Lung (tissue), 12 donors: ENCODE results near the gene WDR88. TPM values are rescaled to one million over a fixed set of nuclear protein-coding genes. Genes with fewer than 3 reads are reported as not detected.

Experiments used
- ATAC-seq: fragments of 200-7000 bp; cut with Tn5 transposase; one replicate; pipeline ENCODE4 v1.9.1; 2020; ENCODE audit warnings: moderate number of reproducible peaks; ENCODE audit not compliant: insufficient read depth, low FRiP score
- DNase-seq, 3 donors: peaks; one replicate each; pipeline ENCODE4 v3.0.0-alpha.2; 2013 to 2017
- H3K27ac ChIP-seq, 2 donors: one replicate each; pipeline ENCODE4 v1.5.1; 2013; ENCODE audit warnings: mild to moderate bottlenecking in 2 of 2, moderate library complexity in 2 of 2, control low read depth in 1 of 2, inconsistent platforms in 1 of 2, low read depth in 1 of 2, low read length in 1 of 2
- H3K27me3 ChIP-seq, 3 donors: one replicate each; pipeline ENCODE4 v1.5.1; 2013; ENCODE audit warnings: low read length in 2 of 3; ENCODE audit not compliant: control insufficient read depth in 3 of 3, insufficient read depth in 3 of 3
- H3K36me3 ChIP-seq, 4 donors: one replicate each; pipeline ENCODE4 v1.5.1; 2013; ENCODE audit warnings: low read length in 4 of 4, mild to moderate bottlenecking in 1 of 4, moderate library complexity in 1 of 4; ENCODE audit not compliant: control insufficient read depth in 4 of 4, insufficient read depth in 4 of 4
- H3K4me1 ChIP-seq, 5 donors: one replicate each; pipeline ENCODE4 v1.5.1; 2013; ENCODE audit warnings: low read length in 5 of 5, mild to moderate bottlenecking in 2 of 5, moderate library complexity in 1 of 5; ENCODE audit not compliant: control insufficient read depth in 5 of 5, insufficient read depth in 5 of 5
- H3K4me3 ChIP-seq: one replicate; pipeline ENCODE4 v1.5.1; 2013; ENCODE audit warnings: mild to moderate bottlenecking, control low read depth, moderate library complexity
- H3K9ac ChIP-seq, 2 donors: one replicate each; pipeline ENCODE4 v1.5.1; 2013; ENCODE audit warnings: low read length in 2 of 2, control low read depth in 1 of 2; ENCODE audit not compliant: insufficient read depth in 1 of 2
- H3K9me3 ChIP-seq, 4 donors: one replicate each; pipeline ENCODE4 v1.5.1; 2013; ENCODE audit warnings: low read length in 3 of 4, mild to moderate bottlenecking in 1 of 4, moderate library complexity in 1 of 4; ENCODE audit not compliant: control insufficient read depth in 4 of 4, insufficient read depth in 3 of 4
- CTCF ChIP-seq: IDR thresholded peaks from 2 replicates; pipeline ENCODE4 v1.5.1; 2012; ENCODE audit warnings: mild to moderate bottlenecking; ENCODE audit errors: control extremely low read depth, extremely low read depth
- WGBS, 2 donors: extraction: QIAGEN DNeasy Blood & Tissue Kit; methylation state at CpG; one replicate each; pipeline ENCODE4 v1.1.7; 2013; 5-methylcytosine and 5-hydroxymethylcytosine counted together
- polyA plus RNA-seq, 2 donors: library from polyadenylated mRNA; stranded (reverse); fragments of 200-250 nt; gene quantifications; one replicate each; pipeline ENCODE4 v1.2.1, GENCODE V29; 2013
- total RNA-seq, 2 donors: library from RNA; depleted of rRNA in 1 of 2; stranded (reverse); fragments of >200 nt in 1 of 2; gene quantifications; one replicate each; pipeline ENCODE4 v1.2.1, GENCODE V29; 2014 to 2021
- donor health status: control.
- donor health status: control.
- donor health status: Bipolar disorder and iron deficiency.
- donor health status: healthy.
- donor health status: DM: yes; HTN: yes; CAD: no.

WDR88 gene
- total and polyA plus RNA-seq, 4 donors, result not detected

- no peak for DNase-seq
- no peaks in the 10 kb centered on the region for H3K9me3 ChIP-seq
- no peak for TF ChIP-seq CTCF
- WGBS, 2 donors, result 94 to 100% methylated on average over 1 of the region's 1 CpG
- no peak overlapping the region for H3K9ac ChIP-seq
- H3K27me3 ChIP-seq, result no peaks in the 10 kb centered on the region
- H3K4me1 ChIP-seq, result no peaks in the 10 kb centered on the region
- H3K36me3 ChIP-seq, result no peaks in the 10 kb centered on the region
- no peak overlapping the region for H3K27ac ChIP-seq
- H3K4me3 ChIP-seq, result no peak overlapping the region
- no peak for ATAC-seq
Observed at GRCh38 chr19:33167438-33167837, 35.5 kb downstream of the WDR88 start.

DNA sequence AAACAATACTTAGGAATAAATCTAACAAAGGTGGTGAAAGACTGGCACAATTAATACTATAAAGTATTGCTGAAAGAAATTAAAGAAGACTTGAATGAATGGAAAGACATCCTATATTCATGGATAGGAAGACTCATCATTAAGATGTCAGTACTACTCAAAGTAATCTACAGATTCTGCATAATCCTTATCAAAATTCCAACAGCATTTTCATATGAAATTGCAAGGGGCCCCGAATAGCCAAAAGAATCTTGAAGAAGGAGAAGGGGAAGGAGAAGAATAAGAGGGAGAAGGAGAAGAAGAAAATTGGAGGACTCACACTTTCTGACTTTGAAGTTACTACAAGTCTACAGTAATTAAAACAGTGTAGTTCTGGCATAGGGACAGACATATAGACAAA is 36.6 kb downstream of the WDR88 start:
- Histone ChIP-seq H3K27me3 (no peaks in the 10 kb centered on the region), H3K36me3 (no peaks in the 10 kb centered on the region), H3K4me1 (peaks cover 0 to 1% (median 0%) of the 10 kb centered on the region in 5 donors), H3K27ac (no peak overlapping the region), H3K4me3 (no peak overlapping the region), H3K9ac (no peak overlapping the region), H3K9me3 (no peaks in the 10 kb centered on the region)
- DNase-seq (no peak), ATAC-seq (no peak)
- WGBS, 2 donors, result 91 to 97% methylated on average over 1 of the region's 1 CpG
- TF ChIP-seq CTCF, result no peak

DNA sequence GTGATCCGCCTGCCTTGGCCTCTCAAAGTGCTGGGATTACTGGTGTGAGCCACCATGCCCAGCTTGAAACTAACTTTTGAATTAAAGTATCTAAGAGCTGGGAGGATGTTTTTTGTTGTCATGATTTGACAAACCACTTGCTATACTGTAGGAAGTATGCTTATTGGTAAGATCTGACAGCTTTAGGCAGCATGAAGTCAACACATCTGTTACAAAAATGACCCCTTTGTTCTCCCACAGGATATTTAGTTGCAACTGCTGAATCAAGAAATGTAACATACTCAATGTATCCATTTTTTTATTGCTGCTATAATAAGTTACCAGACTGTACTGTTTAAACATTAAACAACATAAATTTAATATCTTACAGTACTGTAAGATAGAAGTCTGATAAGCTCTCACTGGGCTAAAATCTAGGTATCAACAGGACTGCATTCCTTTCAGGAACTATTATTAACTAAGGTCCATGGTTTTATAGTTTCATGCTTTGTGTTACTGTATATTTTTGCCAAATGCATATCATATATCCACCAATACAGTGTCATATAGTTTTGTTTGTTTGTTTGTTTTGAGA is 39.4 kb downstream of the WDR88 start:
- no peak overlapping the region for H3K4me3 ChIP-seq
- H3K9me3 ChIP-seq, result no peaks in the 10 kb centered on the region
- no peak for TF ChIP-seq CTCF
- DNase-seq, result no peak
- H3K4me1 ChIP-seq, result peaks cover 0 to 10% (median 5%) of the 10 kb centered on the region in 5 donors
- no peak overlapping the region for H3K27ac ChIP-seq
- no peaks in the 10 kb centered on the region for H3K36me3 ChIP-seq
- no peak overlapping the region for H3K9ac ChIP-seq
- no peaks in the 10 kb centered on the region for H3K27me3 ChIP-seq
- no peak for ATAC-seq
- 90 to 93% methylated on average over 1 of the region's 1 CpG for WGBS, 2 donors

DNA sequence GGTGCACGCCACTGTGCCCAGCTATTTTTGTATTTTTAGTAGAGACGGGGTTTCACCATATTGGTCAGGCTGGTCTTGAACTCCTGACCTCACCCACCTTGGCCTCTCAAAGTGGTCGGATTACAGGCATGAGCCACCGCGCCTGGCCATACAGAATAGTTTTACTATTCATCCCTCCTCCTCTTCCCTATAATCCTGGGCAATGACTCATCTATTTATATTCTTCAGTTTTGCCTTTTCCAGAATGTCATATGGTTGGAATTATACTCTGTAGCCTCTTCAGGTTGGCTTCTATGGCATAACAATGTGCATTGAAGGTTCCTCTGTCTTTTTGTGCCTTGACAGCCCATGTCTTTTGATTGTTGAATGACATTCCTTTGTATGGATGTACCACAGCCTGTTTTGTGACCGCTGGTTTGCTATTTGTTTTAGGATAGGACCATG is 40.0 kb downstream of the WDR88 start:
- no peaks in the 10 kb centered on the region for H3K9me3 ChIP-seq
- no peaks in the 10 kb centered on the region for H3K27me3 ChIP-seq
- no peak overlapping the region for H3K27ac ChIP-seq
- no peak overlapping the region for H3K4me3 ChIP-seq
- 92 to 97% methylated on average over 6 of the region's 6 CpGs for WGBS, 2 donors
- ATAC-seq (no peak), DNase-seq (no peak)
- no peak for TF ChIP-seq CTCF
- no peaks in the 10 kb centered on the region for H3K36me3 ChIP-seq
- peaks cover 0 to 10% (median 5%) of the 10 kb centered on the region in 5 donors for H3K4me1 ChIP-seq
- H3K9ac ChIP-seq, result no peak overlapping the region
